ENCODE results near the gene ATG7. TPM values are rescaled to one million over a fixed set of nuclear protein-coding genes. Genes with fewer than 3 reads are reported as not detected.
A peak's percentile ranks its signal among the peaks of the same experiment; 100 is the strongest.
"Not testable (repeated sequence)": the region's sequence is repeated elsewhere in the genome, so short reads cannot be mapped to it uniquely, and the experiment has no call there.

The ATG7 gene
- total RNA-seq, 1 experiment from 2014 or later = 11.4 TPM

- no peak for DNase-seq (ENCODE audit: low spot score)
Observed at GRCh38 chr3:11588755-11589154, 316.6 kb downstream of the ATG7 start.

- DNase-seq (ENCODE audit: low spot score) = no peak
Observed at GRCh38 chr3:11589706-11590105, 317.5 kb downstream of the ATG7 start.

- no peak for DNase-seq (ENCODE audit: low spot score)
Observed at GRCh38 chr3:11591002-11591355, 318.8 kb downstream of the ATG7 start.

- DNase-seq (ENCODE audit: low spot score) = peak; percentile 62
Observed at GRCh38 chr3:11591391-11592282, 319.4 kb downstream of the ATG7 start.

GRCh38 chr3:11592445-11593298, 320.5 kb downstream of the ATG7 start:
- DNase-seq (ENCODE audit: low spot score) = no peak

GRCh38 chr3:11593318-11594034, 321.3 kb downstream of the ATG7 start:
- no peak for DNase-seq (ENCODE audit: low spot score)

- not testable (repeated sequence) for DNase-seq (ENCODE audit: low spot score)
Observed at GRCh38 chr3:11595024-11595423, 322.8 kb downstream of the ATG7 start.

- no peak for DNase-seq (ENCODE audit: low spot score)
Observed at GRCh38 chr3:11596387-11596786, 324.2 kb downstream of the ATG7 start.

GRCh38 chr3:11600501-11601282, 328.5 kb downstream of the ATG7 start:
- DNase-seq (ENCODE audit: low spot score) = peak; percentile 71

GRCh38 chr3:11601446-11602238, 329.4 kb downstream of the ATG7 start:
- no peak for DNase-seq (ENCODE audit: low spot score)

GRCh38 chr3:11602239-11602840, 330.1 kb downstream of the ATG7 start:
- DNase-seq (ENCODE audit: low spot score) = no peak

- DNase-seq (ENCODE audit: low spot score) = no peak
Observed at GRCh38 chr3:11602886-11603527, 330.8 kb downstream of the ATG7 start.

GRCh38 chr3:11603628-11604027, 331.4 kb downstream of the ATG7 start:
- no peak for DNase-seq (ENCODE audit: low spot score)

- DNase-seq (ENCODE audit: low spot score) = no peak
Observed at GRCh38 chr3:11604139-11604892, 332.1 kb downstream of the ATG7 start.

GRCh38 chr3:11605398-11605797, 333.2 kb downstream of the ATG7 start:
- DNase-seq (ENCODE audit: low spot score) = no peak

- no peak for DNase-seq (ENCODE audit: low spot score)
Observed at GRCh38 chr3:11606090-11606784, 334.0 kb downstream of the ATG7 start.

- DNase-seq (ENCODE audit: low spot score) = no peak
Observed at GRCh38 chr3:11606865-11607440, 334.8 kb downstream of the ATG7 start.
